ENCODE data around the gene DUOXA1. TPM values are rescaled to one million over a fixed set of nuclear protein-coding genes. Genes with fewer than 3 reads are reported as not detected.
"Not testable (repeated sequence)": the region's sequence is repeated elsewhere in the genome, so short reads cannot be mapped to it uniquely, and the experiment has no call there.

Gene DUOXA1
- polyA plus RNA-seq, 4 donors, result 0.17 to 0.57 (median 0.37) TPM

DNA sequence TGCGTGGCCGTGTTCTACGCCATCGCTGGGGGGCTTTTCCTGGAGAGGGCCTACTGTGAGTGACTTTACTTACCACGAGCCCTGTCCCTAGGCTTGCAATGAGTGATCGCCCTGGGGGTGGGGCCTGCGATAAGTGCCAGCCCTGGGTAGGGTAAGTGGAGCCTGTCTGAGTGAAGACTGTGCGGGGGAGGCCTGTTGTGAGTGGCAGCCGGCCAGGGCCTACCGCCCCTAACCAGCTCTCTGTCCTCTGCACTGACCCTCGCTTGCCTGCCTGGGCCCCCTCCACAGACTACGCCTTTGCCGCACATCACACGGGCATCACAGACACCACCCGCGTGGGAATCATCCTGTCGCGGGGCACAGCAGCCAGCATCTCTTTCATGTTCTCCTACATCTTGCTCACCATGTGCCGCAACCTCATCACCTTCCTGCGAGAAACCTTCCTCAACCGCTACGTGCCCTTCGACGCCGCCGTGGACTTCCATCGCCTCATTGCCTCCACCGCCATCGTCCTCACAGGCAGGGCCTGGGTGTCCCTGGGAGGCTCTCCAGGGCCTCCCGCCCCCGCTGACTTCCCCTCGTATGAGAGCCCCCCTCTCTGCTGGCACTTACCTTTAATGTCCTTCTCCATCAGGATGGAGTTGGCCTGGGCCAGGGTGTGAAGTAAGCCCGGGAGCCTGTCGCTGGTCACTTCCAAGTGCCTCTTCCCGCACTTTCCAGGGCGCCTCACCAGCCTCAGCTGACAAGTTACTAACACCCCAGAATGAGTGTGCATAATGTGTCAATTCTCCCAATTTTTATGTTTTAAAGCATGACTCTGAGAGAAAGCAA is 22.5 kb upstream of the DUOXA1 start:
- no peak for DNase-seq (ENCODE audit: low read depth in 4 of 4, low spot score in 3 of 4)

DNA sequence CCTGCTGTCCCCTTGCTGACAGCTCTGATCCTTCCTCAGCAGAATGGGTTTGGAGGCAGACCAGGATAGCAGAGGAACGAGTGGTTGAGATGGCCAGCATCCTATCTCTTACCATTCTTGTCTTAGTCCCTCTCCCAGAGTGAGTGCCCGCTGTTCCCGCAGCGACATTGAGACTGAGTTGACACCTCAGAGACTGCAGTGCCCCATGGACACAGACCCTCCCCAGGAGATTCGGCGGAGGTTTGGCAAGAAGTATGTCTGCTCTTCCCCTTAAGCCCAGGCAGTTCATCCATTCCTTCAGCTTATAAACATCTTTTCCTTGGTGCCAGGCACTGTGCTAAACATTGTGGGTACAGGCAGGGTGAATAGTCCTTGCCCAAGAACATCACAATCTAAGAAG is 21.3 kb upstream of the DUOXA1 start:
- DNase-seq (ENCODE audit: low read depth in 4 of 4, low spot score in 3 of 4), result no peak

DNA sequence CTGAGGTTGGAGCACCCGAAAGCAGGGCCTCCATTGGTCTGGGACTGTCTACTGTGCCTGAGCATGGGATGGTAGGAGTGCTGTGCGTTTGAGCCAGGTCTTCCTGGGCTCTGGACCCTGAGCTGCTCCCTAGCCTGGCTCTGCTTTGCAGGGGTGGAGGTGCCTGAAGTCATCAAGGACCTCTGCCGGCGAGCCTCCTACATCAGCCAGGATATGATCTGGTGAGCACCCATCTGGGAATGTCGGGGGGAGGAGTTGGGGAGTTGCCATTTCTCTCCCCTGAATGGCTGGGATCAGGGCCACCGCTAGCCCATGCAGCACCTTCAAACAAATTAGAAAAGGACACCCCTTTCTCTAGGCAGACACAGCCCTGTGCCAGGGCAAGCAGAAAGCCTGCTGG is 20.8 kb upstream of the DUOXA1 start:
- DNase-seq (ENCODE audit: low read depth in 4 of 4, low spot score in 3 of 4), result no peak

DNA sequence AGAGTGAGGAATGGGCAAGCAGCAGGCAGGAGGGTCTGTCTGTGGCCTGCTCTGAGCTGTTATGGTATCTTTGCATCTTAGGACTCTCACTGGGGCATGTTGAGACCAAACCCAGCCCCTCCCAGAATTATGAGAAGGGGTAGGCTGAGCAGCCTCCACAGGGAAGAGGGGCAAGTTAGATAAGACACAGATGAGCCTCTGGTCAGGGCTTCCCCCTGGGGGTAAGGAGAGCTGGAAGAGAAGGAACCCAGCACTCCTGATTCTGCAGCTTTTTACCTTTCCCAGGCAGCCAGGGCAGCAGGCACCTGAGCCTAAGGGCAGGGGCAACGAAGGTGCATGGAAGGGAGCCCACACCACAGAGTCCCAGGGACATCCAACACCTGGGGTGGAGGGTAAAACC is 19.4 kb upstream of the DUOXA1 start:
- no peak for DNase-seq (ENCODE audit: low read depth in 4 of 4, low spot score in 3 of 4)

DNA sequence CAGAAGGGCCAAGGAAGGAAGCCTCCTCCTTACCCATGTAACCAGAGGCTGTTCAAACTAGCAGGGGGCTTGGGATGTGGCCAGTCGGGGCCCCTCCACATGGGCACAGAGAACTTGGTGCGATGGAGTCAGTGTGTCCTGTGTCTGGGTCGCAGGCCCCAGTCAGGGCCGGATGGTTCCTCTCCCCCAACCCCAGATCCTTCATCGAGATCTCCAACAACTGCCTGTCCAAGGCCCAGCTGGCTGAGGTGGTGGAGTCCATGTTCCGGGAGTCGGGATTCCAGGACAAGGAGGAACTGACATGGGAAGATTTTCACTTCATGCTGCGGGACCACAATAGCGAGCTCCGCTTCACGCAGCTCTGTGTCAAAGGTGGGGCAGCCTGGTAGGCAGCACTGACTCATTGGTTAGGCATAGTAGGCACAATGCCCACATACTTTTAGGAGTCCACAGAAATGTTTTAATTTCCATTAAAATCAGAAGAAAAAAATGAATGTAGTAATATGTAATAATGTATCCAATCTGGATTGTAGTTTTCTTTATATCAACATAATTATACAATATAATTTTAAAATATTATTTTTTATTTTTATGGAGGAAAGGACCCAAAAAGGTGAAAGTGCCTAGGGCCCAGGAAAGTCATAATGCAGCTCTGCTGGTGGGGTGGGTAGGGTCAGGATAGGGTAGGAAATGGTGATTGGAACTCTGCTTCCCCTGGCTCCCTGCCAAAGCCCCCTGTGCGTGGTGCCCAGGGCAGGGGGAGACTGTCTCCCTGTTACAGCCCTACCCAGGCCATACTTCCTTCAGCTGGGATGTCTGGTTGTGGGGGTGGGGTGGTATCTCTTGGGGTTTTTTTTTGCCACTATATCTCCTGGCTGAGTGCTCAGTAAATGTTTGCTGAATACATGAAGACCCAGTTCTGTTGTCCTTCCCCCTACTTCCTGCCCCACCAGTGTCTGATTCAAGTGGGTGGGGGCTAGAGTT is 18.7 kb upstream of the DUOXA1 start:
- DNase-seq (ENCODE audit: low read depth in 4 of 4, low spot score in 3 of 4), result no peak

DNA sequence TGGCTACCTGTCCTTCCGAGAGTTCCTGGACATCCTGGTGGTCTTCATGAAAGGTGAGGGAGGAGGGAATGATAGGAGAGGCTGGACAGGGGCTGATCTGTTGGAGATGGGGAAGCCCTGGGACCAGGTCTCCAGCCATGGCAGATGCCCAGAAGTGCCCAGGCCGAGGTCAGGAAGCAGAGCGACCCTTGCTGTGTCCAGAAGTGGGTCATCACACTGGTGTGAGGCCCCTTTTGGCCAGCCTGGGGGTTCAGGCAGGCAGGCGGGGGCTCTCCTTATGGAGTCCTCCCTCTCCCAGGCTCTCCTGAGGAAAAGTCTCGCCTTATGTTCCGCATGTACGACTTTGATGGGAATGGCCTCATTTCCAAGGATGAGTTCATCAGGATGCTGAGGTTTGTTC is 17.9 kb upstream of the DUOXA1 start:
- no peak for DNase-seq (ENCODE audit: low read depth in 4 of 4, low spot score in 3 of 4)

DNA sequence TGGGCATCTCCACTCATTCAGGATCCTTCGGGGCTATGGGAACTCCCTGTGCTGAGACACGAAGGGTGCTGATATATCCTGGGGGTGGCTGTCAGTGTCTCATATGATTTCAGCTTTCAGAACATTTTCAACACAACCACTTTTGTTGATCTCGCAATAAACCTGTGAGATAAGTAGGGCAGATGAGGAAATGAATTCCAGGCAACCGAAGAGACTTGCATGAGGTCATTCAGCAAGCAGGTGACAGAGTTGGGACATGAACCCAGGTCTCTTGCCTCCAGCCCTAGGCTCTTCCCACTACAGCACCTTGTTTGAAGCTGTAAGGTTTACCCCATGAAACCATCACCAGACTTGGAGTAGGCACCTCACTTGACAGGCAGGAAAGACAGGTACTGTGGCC is 16.7 kb upstream of the DUOXA1 start:
- DNase-seq (ENCODE audit: low read depth in 4 of 4, low spot score in 3 of 4), result no peak

DNA sequence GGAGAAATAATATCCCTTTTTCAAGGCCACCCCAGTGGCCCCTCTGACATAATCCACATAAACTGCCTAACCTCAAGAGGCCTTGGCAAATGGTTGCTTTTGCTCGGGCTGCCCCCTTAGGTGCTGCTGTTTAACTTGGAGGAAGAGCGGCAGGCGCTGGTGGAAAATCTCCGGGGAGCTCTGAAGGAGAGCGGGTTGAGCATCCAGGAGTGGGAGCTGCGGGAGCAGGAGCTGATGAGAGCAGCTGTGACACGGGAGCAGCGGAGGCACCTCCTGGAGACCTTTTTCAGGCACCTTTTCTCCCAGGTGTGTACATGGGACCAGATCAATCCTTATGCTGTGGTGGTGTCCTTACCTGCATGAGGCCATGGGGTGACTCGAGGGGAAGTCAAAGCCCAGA is 15.1 kb upstream of the DUOXA1 start:
- no peak for DNase-seq (ENCODE audit: low read depth in 4 of 4, low spot score in 3 of 4)

DNA sequence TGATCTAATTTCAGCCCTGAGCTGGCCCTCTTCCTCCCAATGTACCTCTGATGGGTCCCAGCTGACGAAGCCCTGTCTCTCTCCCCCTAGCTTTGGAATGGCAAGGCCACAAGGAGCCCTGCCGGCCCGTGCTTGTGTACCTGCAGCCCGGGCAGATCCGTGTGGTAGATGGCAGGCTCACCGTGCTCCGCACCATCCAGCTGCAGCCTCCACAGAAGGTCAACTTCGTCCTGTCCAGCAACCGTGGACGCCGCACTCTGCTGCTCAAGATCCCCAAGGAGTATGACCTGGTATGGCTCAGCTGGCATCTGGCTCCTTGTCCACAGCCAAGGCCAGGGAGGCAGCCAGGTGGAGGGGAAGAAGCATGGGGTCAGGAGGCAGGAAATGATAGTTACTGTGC is 14.3 kb upstream of the DUOXA1 start:
- no peak for DNase-seq (ENCODE audit: low read depth in 4 of 4, low spot score in 3 of 4)

DNA sequence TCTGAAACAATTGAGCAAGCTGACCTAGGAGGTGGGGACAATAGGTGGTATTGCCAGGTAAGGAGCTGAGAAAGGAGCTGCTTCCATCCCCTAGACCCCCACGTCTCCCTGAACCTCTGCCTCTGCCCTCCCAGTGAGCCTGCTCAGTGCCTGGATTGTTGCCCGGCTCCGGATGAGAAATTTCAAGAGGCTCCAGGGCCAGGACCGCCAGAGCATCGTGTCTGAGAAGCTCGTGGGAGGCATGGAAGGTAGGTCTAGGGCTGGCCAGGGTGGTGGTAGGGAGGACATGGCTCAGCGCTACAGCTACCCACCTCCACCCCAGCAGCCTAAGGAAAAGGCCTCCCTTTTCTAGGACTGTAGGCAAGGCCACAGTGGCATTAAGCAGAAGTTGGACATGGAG is 13.4 kb upstream of the DUOXA1 start:
- no peak for DNase-seq (ENCODE audit: low read depth in 4 of 4, low spot score in 3 of 4)

DNA sequence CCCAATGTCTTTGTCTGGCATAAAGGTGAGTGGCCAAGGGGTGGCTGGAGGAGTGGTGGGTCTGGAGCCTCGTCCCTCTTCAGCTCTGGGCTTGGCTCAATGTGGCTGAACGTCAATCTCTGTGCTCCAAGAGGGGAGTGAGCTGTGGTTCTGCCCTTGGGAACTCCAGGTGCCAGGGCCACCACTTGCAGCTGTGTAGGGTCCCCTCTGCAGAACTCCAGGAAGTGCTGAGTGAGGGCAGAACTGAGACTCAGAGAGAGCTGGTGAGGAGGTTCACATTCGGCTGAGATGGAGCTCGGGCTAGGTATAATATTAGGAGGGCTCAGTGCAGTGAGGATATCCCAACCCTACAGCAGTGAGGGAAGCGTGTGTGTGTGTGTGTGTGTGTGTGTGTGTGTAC is 11.7 kb upstream of the DUOXA1 start:
- no peak for DNase-seq (ENCODE audit: low read depth in 4 of 4, low spot score in 3 of 4)

DNA sequence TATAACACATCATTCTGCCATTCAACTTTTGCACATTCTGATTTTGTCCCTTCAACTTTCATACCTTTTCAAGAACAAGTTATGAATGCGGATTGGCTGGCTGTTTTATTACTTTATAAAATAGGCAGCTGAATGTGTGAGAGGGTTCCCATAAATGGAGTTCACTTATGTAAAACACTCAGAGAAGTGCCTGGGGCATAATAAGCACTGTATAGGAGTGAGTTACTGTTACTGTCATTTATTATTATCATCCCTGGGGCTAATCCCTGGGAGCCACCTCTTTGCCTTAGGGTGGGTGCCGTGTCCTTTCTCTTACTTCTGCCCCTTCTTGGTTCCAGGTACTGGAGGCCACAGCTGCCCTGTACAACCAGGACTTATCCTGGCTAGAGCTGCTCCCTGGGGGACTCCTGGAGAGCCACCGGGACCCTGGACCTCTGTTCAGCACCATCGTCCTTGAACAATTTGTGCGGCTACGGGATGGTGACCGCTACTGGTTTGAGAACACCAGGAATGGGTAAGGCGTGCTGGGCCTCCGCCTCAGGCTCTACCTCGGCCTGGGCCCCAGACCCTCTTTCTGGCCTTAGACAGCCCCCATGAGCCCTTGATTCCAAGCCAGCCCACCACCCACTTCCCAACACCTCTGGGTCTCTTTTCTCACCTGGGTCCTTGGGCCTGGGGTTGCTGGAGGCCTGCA is 11.0 kb upstream of the DUOXA1 start:
- no peak for DNase-seq (ENCODE audit: low read depth in 4 of 4, low spot score in 3 of 4)

DNA sequence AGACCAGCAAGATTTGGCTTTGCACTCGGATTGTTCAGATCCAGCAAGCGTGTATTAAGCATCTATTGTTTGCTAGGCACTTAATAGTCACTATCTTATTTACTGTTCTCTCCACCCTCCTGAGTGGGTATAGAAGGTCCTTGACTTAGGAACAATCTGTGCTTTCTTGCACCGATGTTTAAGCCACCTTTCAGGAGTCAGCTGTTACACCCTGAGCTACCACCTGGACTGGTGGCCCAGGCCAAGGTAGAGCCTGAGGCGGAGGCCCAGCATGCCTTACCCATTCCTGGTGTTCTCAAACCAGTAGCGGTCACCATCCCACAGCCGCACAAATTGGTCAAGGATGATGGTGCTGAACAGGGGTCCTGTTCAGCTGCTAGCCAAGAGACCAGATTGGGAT is 10.1 kb upstream of the DUOXA1 start:
- no peak for DNase-seq (ENCODE audit: low read depth in 4 of 4, low spot score in 3 of 4)

DNA sequence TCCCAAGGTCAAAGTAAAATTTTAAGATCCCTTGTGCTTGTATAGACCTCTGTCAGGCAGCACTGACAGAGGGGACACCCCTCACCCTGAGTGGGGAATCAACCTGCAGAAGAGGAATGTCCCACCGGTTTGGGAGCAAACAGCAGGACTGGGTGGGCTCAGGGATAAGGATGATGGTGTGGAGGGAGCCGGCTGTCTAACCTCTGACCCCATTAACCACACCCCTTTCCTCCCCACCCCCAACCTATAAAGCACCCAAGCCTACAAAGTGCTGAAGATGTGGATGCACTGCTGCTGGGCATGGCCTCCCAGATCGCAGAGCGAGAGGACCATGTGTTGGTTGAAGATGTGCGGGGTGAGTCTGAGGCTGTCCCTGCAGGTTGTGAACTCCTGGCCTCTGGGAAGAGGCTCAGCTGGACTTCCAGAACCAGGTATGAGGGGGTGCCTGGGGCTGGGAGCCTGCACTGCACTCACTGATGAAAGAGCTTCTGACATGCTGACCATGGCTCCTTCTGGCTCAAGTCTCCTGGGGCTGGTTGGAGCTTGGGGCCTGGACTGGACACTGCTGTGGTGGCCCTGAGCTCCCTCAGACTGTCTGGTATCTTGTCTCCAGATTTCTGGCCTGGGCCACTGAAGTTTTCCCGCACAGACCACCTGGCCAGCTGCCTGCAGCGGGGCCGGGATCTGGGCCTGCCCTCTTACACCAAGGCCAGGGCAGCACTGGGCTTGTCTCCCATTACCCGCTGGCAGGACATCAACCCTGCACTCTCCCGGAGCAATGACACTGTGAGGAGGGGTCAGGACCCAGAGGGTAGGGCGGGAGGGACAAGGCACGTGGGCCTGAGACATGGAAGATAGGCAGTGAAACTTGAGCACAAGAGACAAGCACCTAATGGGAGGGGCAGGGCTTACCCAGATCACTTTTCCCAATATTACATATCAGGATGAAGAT is 9.4 kb upstream of the DUOXA1 start:
- DNase-seq (ENCODE audit: low read depth in 4 of 4, low spot score in 3 of 4), result no peak

DNA sequence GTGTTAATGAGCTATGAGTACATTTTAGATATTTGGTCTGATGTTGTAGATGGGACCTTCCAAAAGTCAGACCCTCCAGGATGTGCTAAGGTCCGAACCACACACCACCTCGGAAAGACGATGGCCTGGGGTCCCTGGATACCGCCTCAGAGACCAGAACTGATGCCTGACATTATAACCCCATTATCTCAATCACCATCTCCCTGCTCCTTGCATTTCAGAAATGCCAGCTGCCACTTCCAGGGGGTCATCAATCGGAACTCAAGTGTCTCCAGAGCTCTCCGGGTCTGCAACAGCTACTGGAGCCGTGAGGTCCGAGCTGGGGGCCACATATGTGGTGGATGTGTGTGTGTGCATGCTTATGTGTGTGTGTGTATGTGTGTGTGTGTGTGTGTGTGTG is 8.0 kb upstream of the DUOXA1 start:
- no peak for DNase-seq (ENCODE audit: low read depth in 4 of 4, low spot score in 3 of 4)

DNA sequence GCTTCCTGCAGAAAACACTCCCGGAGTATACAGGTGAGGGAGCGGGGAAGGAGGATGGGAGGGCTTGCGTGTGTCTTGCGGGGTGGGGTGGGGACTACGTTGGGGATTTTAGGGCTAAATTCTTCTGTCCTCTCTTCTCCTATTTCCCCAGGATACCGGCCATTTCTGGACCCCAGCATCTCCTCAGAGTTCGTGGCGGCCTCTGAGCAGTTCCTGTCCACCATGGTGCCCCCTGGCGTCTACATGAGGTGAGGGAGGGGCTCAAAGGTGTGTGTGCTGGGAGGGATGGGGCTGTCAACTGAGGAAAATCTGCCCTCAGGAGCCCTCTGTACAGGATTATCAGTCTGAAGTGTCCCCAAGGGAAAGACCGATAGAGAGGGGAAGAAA is 6.7 kb upstream of the DUOXA1 start:
- DNase-seq (ENCODE audit: low read depth in 4 of 4, low spot score in 3 of 4), result no peak

DNA sequence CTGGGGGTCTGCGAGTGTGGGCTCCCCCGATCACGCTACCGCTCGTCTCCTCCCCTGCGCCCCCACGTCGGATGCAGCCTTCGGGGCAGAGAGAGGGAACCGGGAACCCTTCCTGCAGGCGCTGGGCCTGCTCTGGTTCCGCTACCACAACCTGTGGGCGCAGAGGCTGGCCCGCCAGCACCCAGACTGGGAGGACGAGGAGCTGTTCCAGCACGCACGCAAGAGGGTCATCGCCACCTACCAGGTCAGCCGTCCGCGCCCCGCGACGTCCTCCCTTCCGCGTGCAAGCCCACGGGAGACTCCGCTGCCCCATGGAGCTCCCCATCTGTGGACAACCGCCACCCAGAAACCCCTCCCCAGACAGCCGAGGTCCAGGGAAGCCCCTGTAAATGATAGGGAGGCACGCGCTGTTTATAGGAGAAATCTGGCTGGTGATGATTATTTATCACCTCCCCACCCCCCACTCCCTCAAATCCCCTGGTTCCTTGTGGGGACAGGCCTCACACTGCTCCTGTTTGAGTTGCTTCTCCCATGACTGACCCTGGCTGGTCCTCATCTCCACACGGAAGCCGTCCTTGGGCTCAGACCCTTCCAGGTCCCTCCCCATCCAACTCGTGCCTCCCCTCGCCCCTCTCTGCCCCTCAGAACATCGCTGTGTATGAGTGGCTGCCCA is 6.2 kb upstream of the DUOXA1 start:
- DNase-seq (ENCODE audit: low read depth in 4 of 4, low spot score in 3 of 4), result not testable (repeated sequence)

DNA sequence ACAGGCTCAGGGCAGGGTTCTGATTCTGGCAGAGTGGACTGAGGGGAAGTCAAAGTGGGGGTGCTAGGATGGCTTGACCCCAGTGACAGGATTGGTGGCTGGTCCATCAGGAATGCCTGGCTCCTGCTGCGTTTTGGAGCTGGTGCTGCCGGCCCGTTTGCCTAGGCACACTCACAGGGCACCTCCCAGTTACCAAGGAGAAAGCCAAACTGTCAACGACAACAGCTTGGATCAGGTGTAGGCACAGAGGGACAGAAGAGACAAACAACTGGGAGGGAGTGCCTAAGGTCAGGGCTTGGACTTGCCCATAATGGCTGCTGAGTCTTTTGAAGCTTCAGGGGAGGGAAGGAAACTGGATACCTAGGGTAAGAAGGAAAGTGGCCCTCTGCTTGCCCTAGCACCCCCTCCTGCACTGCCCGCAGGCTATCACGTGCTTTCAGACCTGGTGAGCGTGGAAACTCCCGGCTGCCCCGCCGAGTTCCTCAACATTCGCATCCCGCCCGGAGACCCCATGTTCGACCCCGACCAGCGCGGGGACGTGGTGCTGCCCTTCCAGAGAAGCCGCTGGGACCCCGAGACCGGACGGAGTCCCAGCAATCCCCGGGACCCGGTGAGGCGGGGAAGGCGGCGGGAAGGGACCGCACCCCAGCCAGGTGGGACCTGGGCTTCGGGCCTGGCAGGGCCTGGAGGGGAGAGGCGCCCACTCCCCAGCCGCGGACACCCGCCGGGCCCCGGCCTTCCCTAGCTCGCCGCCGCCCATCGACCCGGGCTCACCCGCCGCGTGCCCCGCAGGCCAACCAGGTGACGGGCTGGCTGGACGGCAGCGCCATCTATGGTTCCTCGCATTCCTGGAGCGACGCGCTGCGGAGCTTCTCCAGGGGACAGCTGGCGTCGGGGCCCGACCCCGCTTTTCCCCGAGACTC is 5.3 kb upstream of the DUOXA1 start:
- no peak for DNase-seq (ENCODE audit: low read depth in 4 of 4, low spot score in 3 of 4)
